ENCODE measurements around the gene TTC23.

The TTC23 gene

GRCh38 chr15:99170476-99171065, 78.8 kb downstream of the TTC23 start:
- H3K4me3 ChIP-seq (ENCODE audit: low read depth, low read length): no peak overlapping the region
- no peak for TF ChIP-seq CTCF (IDR thresholded peaks at IDR 0.05; ENCODE audit: low read depth, low read length)

- H3K4me3 ChIP-seq (ENCODE audit: low read depth, low read length): no peak overlapping the region
- TF ChIP-seq CTCF (IDR thresholded peaks at IDR 0.05; ENCODE audit: low read depth, low read length): no peak
Observed at GRCh38 chr15:99169769-99170311, 79.5 kb downstream of the TTC23 start.

- TF ChIP-seq CTCF (IDR thresholded peaks at IDR 0.05; ENCODE audit: low read depth, low read length): no peak
- H3K4me3 ChIP-seq (ENCODE audit: low read depth, low read length): no peak overlapping the region
Observed at GRCh38 chr15:99168601-99169580, 80.5 kb downstream of the TTC23 start.

GRCh38 chr15:99167640-99168039, 81.7 kb downstream of the TTC23 start:
- no peak overlapping the region for H3K4me3 ChIP-seq (ENCODE audit: low read depth, low read length)
- TF ChIP-seq CTCF (IDR thresholded peaks at IDR 0.05; ENCODE audit: low read depth, low read length): no peak

GRCh38 chr15:99167201-99167600, 82.2 kb downstream of the TTC23 start:
- H3K4me3 ChIP-seq (ENCODE audit: low read depth, low read length): no peak overlapping the region
- no peak for TF ChIP-seq CTCF (IDR thresholded peaks at IDR 0.05; ENCODE audit: low read depth, low read length)

GRCh38 chr15:99165956-99166689, 83.3 kb downstream of the TTC23 start:
- TF ChIP-seq CTCF (IDR thresholded peaks at IDR 0.05; ENCODE audit: low read depth, low read length): no peak
- H3K4me3 ChIP-seq (ENCODE audit: low read depth, low read length): no peak overlapping the region

All from WI38 (cell line).